ENCODE results near the gene BMI1.
A peak's percentile ranks its signal among the peaks of the same experiment; 100 is the strongest.

BMI1 gene

GRCh38 chr10:22316286-22317075 lies 4.4 kb upstream of the BMI1 start, which contains the start of gene COMMD3 (continued):
- TF ChIP-seq ZNF121 (tag by site-specific recombination; IDR thresholded peaks at IDR 0.05) = no peak
- no peak for TF ChIP-seq REST (tag by site-specific recombination; IDR thresholded peaks at IDR 0.05)
- no peak for TF ChIP-seq ZNF416 (tag by site-specific recombination; IDR thresholded peaks at IDR 0.05)
- no peak for TF ChIP-seq OVOL3 (tag by site-specific recombination; IDR thresholded peaks at IDR 0.05)
- 0 out of 2 replicates have a peak, but pooled peaks have one; percentile 51 for TF ChIP-seq ZNF366 (tag by site-specific recombination; conservative IDR thresholded peaks at IDR 0.05)
- peak; percentile 95 for TF ChIP-seq ZNF394 (tag by site-specific recombination; IDR thresholded peaks at IDR 0.05; ENCODE audit: borderline replicate concordance)
- TF ChIP-seq ZNF580 (tag by site-specific recombination; IDR thresholded peaks at IDR 0.05) = no peak
- no peak for TF ChIP-seq ZNF146 (tag by site-specific recombination; IDR thresholded peaks at IDR 0.05)
- TF ChIP-seq ZNF624 (tag by site-specific recombination; IDR thresholded peaks at IDR 0.05) = no peak
- TF ChIP-seq ZNF529 (tag by site-specific recombination; IDR thresholded peaks at IDR 0.05; ENCODE audit: insufficient replicate concordance) = no peak
- TF ChIP-seq ZNF157 (tag by site-specific recombination; IDR thresholded peaks at IDR 0.05) = no peak
- TF ChIP-seq ZNF24 (tag by site-specific recombination; IDR thresholded peaks at IDR 0.05) = peak; percentile 40; the same call in 1 of the 2 replicates
- TF ChIP-seq ZNF555 (tag by site-specific recombination; conservative IDR thresholded peaks at IDR 0.05) = no peak
- no peak for TF ChIP-seq BCL11B (tag by site-specific recombination; IDR thresholded peaks at IDR 0.05; ENCODE audit: low read depth)
- TF ChIP-seq ZNF776 (tag by site-specific recombination; IDR thresholded peaks at IDR 0.05; ENCODE audit: borderline replicate concordance) = no peak
- TF ChIP-seq ZBTB49 (tag by site-specific recombination; IDR thresholded peaks at IDR 0.05; ENCODE audit: low read depth) = no peak
- no peak for TF ChIP-seq ZNF777 (tag by site-specific recombination; IDR thresholded peaks at IDR 0.05; ENCODE audit: borderline replicate concordance)
- no peak for TF ChIP-seq EGR2 (tag by site-specific recombination; IDR thresholded peaks at IDR 0.05; ENCODE audit: low read depth)
- TF ChIP-seq ZNF521 (tag by site-specific recombination; IDR thresholded peaks at IDR 0.05) = no peak
- no peak for TF ChIP-seq ZNF473 (tag by site-specific recombination; IDR thresholded peaks at IDR 0.05)
- TF ChIP-seq SP3 (tag by site-specific recombination; IDR thresholded peaks at IDR 0.05) = no peak
- TF ChIP-seq ZSCAN30 (tag by site-specific recombination; IDR thresholded peaks at IDR 0.05) = peak; percentile 28; the same call in 1 of the 2 replicates
- no peak for TF ChIP-seq MYNN (tag by site-specific recombination; IDR thresholded peaks at IDR 0.05; ENCODE audit: borderline replicate concordance)
- TF ChIP-seq ZNF791 (tag by site-specific recombination; IDR thresholded peaks at IDR 0.05) = no peak
- TF ChIP-seq ZNF560 (tag by site-specific recombination; IDR thresholded peaks at IDR 0.05; ENCODE audit: borderline replicate concordance) = no peak
- peak; percentile 95 for TF ChIP-seq IKZF3 (tag by site-specific recombination; IDR thresholded peaks at IDR 0.05)
- no peak for TF ChIP-seq KLF1 (tag by site-specific recombination; IDR thresholded peaks at IDR 0.05)
- no peak for TF ChIP-seq ZNF658 (tag by site-specific recombination; IDR thresholded peaks at IDR 0.05)
- TF ChIP-seq SETDB1 (IDR thresholded peaks at IDR 0.05; ENCODE audit: insufficient read length, low read length) = no peak
- no peak for TF ChIP-seq ZBTB1 (tag by site-specific recombination; IDR thresholded peaks at IDR 0.05)
- TF ChIP-seq ZBTB6 (tag by site-specific recombination; IDR thresholded peaks at IDR 0.05) = peak; percentile 55; the same call in 1 of the 2 replicates
- TF ChIP-seq ZBTB44 (tag by site-specific recombination; IDR thresholded peaks at IDR 0.05) = 0 out of 2 replicates have a peak, but pooled peaks have one; percentile 30
